Measurements from ENCODE around the gene COL5A2. TPM values are rescaled to one million over a fixed set of nuclear protein-coding genes. Genes with fewer than 3 reads are reported as not detected.
A peak's percentile ranks its signal among the peaks of the same experiment; 100 is the strongest.

Gene COL5A2
- total and polyA plus RNA-seq, 8 donors = 122 to 324 (median 210) TPM

DNA sequence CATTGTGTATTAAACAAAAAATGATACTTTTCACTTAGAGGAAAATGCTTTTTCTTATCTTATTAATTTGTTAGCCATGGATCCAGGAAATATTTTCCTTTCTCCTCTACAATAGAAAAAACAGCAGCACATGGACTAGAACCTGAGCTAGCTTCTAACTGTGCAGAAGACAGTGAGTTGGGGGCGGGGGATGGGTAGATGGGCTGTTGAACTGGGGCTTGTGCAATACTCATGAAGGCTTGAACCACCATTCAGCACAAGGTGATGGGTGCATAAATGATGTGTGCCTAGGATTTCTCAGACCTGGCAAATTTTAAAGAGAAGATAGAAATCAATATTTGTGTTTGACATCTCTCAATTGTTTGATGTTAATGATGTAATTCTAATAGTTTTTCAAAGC, 42.0 kb downstream of the COL5A2 start:
- TF ChIP-seq, protein P1, sequence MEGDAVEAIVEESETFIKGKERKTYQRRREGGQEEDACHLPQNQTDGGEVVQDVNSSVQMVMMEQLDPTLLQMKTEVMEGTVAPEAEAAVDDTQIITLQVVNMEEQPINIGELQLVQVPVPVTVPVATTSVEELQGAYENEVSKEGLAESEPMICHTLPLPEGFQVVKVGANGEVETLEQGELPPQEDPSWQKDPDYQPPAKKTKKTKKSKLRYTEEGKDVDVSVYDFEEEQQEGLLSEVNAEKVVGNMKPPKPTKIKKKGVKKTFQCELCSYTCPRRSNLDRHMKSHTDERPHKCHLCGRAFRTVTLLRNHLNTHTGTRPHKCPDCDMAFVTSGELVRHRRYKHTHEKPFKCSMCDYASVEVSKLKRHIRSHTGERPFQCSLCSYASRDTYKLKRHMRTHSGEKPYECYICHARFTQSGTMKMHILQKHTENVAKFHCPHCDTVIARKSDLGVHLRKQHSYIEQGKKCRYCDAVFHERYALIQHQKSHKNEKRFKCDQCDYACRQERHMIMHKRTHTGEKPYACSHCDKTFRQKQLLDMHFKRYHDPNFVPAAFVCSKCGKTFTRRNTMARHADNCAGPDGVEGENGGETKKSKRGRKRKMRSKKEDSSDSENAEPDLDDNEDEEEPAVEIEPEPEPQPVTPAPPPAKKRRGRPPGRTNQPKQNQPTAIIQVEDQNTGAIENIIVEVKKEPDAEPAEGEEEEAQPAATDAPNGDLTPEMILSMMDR (IDR thresholded peaks at IDR 0.05) = no peak
- H3K27ac ChIP-seq = no peak overlapping the region
- H3K36me3 ChIP-seq = no peaks in the 10 kb centered on the region
- H3K4me1 ChIP-seq = no peaks in the 10 kb centered on the region
- H3K4me3 ChIP-seq = no peak overlapping the region
- intact Hi-C loops (cut with DNase I) = no loop called here
- DNase-seq = no peak
- peak; percentile 22 for ATAC-seq
- H3K9me3 ChIP-seq = no peaks in the 10 kb centered on the region
- H3K27me3 ChIP-seq = no peaks in the 10 kb centered on the region

DNA sequence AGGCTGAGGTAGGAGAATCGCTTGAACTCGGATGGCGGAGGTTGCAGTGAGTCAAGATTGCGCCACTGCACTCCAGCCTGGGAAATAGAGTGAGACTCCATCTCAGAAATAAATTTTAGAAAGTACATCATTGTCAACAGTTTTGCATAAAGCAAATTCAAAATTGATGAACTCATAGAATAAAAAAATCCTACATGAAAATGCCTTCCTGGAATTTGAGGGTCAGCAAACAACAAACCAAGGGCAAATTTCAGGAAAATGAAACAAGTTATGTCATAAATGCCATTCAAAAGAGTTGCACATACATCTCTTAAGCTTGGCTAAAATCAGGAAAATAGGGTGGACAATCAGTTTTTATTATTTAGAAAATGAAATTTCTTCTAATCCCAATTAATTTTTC, 45.1 kb downstream of the COL5A2 start:
- Histone ChIP-seq H3K27me3 (no peaks in the 10 kb centered on the region), H3K36me3 (no peaks in the 10 kb centered on the region), H3K9me3 (no peaks in the 10 kb centered on the region), H3K4me1 (no peaks in the 10 kb centered on the region), H3K4me3 (no peak overlapping the region), H3K27ac (no peak overlapping the region)
- TF ChIP-seq, protein P1 (IDR thresholded peaks at IDR 0.05) = no peak
- ATAC-seq (no peak), DNase-seq (no peak)
- intact Hi-C loops (cut with DNase I) = no loop called here

DNA sequence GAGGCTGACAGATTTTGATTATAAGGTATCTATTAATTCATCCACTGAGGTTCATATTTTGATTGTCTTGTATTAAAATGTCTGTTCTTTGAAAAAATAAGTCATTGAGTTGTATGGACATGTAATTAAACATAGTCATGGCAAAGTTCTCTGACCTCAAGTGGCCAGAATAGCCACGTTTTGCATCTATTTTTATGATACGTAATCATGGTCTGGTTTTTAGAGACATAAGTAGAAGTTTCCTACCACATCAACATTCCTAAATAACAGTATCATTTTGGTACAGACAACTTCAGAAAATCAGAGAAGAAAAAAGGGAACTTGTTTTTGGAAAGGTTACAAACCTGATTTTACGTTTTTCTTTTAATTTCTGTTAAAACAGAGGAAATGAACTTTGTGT, 47.6 kb downstream of the COL5A2 start:
- Histone ChIP-seq H3K27me3 (no peaks in the 10 kb centered on the region), H3K4me3 (no peak overlapping the region), H3K4me1 (no peaks in the 10 kb centered on the region), H3K9me3 (no peaks in the 10 kb centered on the region), H3K27ac (no peak overlapping the region), H3K36me3 (no peaks in the 10 kb centered on the region)
- ATAC-seq (no peak), DNase-seq (no peak)
- TF ChIP-seq, protein P1 (IDR thresholded peaks at IDR 0.05) = no peak
- intact Hi-C loops (cut with DNase I) = no loop called here

DNA sequence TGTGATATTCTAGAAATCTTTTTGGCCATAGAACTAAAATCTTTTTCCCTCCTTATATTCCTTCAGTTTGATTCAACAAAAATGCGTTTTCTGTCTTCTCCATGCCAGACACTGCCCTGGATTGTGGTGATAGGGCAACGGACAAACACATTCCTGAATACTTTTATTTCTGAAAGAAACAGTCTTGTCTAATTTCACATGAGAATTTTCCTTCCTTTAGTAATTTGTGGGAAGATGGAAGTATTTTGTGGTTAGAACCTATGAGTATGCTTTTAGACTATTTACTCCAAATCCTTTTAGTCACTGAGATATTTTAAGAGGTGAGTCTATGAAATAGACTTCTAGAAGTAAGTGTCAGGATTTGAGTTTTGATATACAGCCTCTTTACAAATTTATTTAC, 49.6 kb downstream of the COL5A2 start:
- TF ChIP-seq, protein P1 (IDR thresholded peaks at IDR 0.05) = no peak
- Histone ChIP-seq H3K4me1 (no peaks in the 10 kb centered on the region), H3K36me3 (no peaks in the 10 kb centered on the region), H3K9me3 (no peaks in the 10 kb centered on the region), H3K27me3 (no peaks in the 10 kb centered on the region), H3K27ac (no peak overlapping the region), H3K4me3 (no peak overlapping the region)
- no peak for DNase-seq
- intact Hi-C loops (cut with DNase I) = no loop called here
- ATAC-seq = no peak

DNA sequence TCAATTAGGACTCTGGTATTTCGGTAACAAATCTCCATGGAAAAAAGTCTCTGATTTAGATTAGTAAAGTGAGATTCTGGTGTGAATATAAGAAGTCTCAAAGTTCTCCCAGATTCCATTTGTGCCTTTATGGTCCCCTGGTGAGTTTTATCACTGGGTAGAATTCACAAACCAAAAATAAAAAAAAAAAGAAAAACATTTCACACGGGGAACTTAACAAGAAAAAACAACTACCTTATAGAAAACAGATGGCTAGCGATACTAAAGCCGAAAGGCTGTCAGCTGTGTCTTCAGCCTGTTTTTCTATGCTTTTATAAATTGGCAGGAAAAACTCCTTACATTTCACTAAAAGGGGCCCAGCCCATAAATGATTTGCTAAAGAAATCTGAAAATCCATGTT, 50.6 kb downstream of the COL5A2 start:
- TF ChIP-seq, protein P1 (IDR thresholded peaks at IDR 0.05) = no peak
- no peaks in the 10 kb centered on the region for H3K36me3 ChIP-seq
- H3K4me1 ChIP-seq = no peaks in the 10 kb centered on the region
- ATAC-seq = no peak
- H3K4me3 ChIP-seq = no peak overlapping the region
- no peaks in the 10 kb centered on the region for H3K9me3 ChIP-seq
- no peak overlapping the region for H3K27ac ChIP-seq
- intact Hi-C loops (cut with DNase I) = no loop called here
- DNase-seq = no peak
- H3K27me3 ChIP-seq = no peaks in the 10 kb centered on the region

Data from left lung (tissue), 10 donors.